ENCODE results near the gene PCYT1A. TPM values are rescaled to one million over a fixed set of nuclear protein-coding genes. Genes with fewer than 3 reads are reported as not detected.

The PCYT1A gene
- total and polyA plus RNA-seq, 2 donors (not counting 3 experiments of a cell fraction or from before 2014, with no cell fraction given), result 50.3 to 65.5 TPM

DNA sequence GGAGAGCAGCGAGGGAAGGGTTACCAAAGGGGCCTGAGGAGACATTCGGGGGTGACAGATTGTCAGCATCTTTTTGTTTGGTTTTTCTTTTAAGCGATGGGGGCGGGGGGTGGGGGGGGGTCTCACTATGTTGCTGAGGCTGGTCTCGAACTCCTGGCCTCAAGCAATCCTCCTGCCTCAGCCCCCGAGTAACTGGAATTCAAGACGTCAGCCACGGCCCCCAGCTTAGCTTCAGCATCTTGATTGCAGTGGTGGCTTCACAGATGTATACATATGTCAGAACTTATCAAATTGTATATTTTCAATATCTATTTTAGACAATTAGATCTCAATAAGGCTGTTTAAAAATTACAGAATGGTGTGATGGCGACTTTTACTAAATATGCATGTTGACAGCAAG, 107.2 kb downstream of the PCYT1A start:
- intact Hi-C loops (cut with micrococcal nuclease), result no loop called here
- no peak for FAIRE-seq
- Histone ChIP-seq H3K4me1 (ENCODE audit: control insufficient read depth, extremely low read depth, insufficient read depth, low read length) (peaks cover 3% of the 10 kb centered on the region), H3K4me2 (ENCODE audit: insufficient read depth, low read length) (no peak overlapping the region), H3K9ac (replicated peaks; ENCODE audit: extremely low read depth, insufficient read depth, low read length) (no peak overlapping the region), H3K9me3 (replicated peaks; ENCODE audit: control insufficient read depth, insufficient read depth, low read length) (no peaks in the 10 kb centered on the region), H3K79me2 (ENCODE audit: control insufficient read depth, insufficient read depth, low read length) (no peaks in the 10 kb centered on the region), H3K27me3 (ENCODE audit: control insufficient read depth in 2 of 2, insufficient read depth in 2 of 2, low read length in 2 of 2) (no peaks in the 10 kb centered on the region), H4K20me1 (replicated peaks; ENCODE audit: control insufficient read depth, extremely low read depth, insufficient read depth, low read length) (no peaks in the 10 kb centered on the region), H3K4me3 (replicated peaks in 1 of 3; ENCODE audit: insufficient read depth in 1 of 3, low read depth in 1 of 3, low read length in 3 of 3) (no peak overlapping the region), H3K27ac (ENCODE audit: insufficient read depth, low read depth, low read length) (no peak overlapping the region), H2AFZ (ENCODE audit: low read depth, low read length) (no peak overlapping the region), H3K9me1 (replicated peaks; ENCODE audit: control insufficient read depth, extremely low read depth, insufficient read depth, low read length) (no peaks in the 10 kb centered on the region), H3K36me3 (ENCODE audit: control insufficient read depth in 2 of 2, extremely low read depth in 1 of 2, insufficient read depth in 2 of 2, low read length in 2 of 2) (no peaks in the 10 kb centered on the region)
- CTCF ChIA-PET, result interaction anchor here (1.6 kb wide), 1 partner anchor 16 kb away, joined by 4 read pairs; no protein-coding TSS in a partner anchor
- dilution Hi-C loops (cut with MboI; ENCODE audit: extremely low pct_ligation_motif_present, low sequenced_read_pairs), result no loop called here
- DNase-seq (ENCODE audit: low read depth, low spot score), result no peak
- BruUV-seq (replicated peaks), result no TSS peak
- POLR2A ChIA-PET, result no interaction called here
- TF ChIP-seq GATA2 (IDR thresholded peaks at IDR 0.05; ENCODE audit: insufficient read depth, insufficient read length, low read depth, low read length) (no peak), EZH2 (IDR thresholded peaks at IDR 0.05; ENCODE audit: borderline replicate concordance, low read depth, low read length, severe bottlenecking) (no peak), POLR2AphosphoS5 (IDR thresholded peaks at IDR 0.05; ENCODE audit: insufficient read depth, low read depth, low read length) (no peak), JUN (IDR thresholded peaks at IDR 0.05; ENCODE audit: borderline replicate concordance, insufficient read depth, insufficient read length, low read depth) (no peak), MYC (IDR thresholded peaks at IDR 0.05; ENCODE audit: low read depth, low read length) (no peak), POLR2A (IDR thresholded peaks at IDR 0.05; ENCODE audit: low read depth, low read length) (no peak), FOS (IDR thresholded peaks at IDR 0.05; ENCODE audit: borderline replicate concordance, insufficient read depth, low read length) (no peak)
- TF ChIP-seq, protein P1, sequence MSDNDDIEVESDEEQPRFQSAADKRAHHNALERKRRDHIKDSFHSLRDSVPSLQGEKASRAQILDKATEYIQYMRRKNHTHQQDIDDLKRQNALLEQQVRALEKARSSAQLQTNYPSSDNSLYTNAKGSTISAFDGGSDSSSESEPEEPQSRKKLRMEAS (IDR thresholded peaks at IDR 0.05; ENCODE audit: insufficient read depth, insufficient read length), result no peak
- TF ChIP-seq, protein P2, sequence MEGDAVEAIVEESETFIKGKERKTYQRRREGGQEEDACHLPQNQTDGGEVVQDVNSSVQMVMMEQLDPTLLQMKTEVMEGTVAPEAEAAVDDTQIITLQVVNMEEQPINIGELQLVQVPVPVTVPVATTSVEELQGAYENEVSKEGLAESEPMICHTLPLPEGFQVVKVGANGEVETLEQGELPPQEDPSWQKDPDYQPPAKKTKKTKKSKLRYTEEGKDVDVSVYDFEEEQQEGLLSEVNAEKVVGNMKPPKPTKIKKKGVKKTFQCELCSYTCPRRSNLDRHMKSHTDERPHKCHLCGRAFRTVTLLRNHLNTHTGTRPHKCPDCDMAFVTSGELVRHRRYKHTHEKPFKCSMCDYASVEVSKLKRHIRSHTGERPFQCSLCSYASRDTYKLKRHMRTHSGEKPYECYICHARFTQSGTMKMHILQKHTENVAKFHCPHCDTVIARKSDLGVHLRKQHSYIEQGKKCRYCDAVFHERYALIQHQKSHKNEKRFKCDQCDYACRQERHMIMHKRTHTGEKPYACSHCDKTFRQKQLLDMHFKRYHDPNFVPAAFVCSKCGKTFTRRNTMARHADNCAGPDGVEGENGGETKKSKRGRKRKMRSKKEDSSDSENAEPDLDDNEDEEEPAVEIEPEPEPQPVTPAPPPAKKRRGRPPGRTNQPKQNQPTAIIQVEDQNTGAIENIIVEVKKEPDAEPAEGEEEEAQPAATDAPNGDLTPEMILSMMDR (IDR thresholded peaks at IDR 0.05; ENCODE audit: extremely low read depth in 1 of 2, insufficient read depth in 1 of 2, low read depth in 1 of 2, low read length in 2 of 2), result no peak

Small RNA genes within 50 kb of the gene (small RNA-seq; reads per million reads assigned to genes)
- not detected for gene AC069257.2 (ENCODE audit: insufficient read depth, insufficient read length, low read depth, low replicate concordance)
- not detected for gene RF00019 (ENCODE audit: insufficient read depth, insufficient read length, low read depth, low replicate concordance)

Other genes with a start within 250 kb of the PCYT1A start
- gene TFRC, start 205.6 kb downstream of the PCYT1A start, total RNA-seq, result 58.4 and 69.6 TPM in 2 replicates
- 11.4 and 14.1 TPM in 2 replicates for gene TFRC, start 205.6 kb downstream of the PCYT1A start, polyA plus RNA-seq
- gene ZDHHC19, start 76.3 kb downstream of the PCYT1A start, total RNA-seq, result not detected in 2 replicates
- not detected in 2 replicates for gene ZDHHC19, start 76.3 kb downstream of the PCYT1A start, polyA plus RNA-seq
- not detected in 2 replicates for gene SLC51A, start 71.2 kb downstream of the PCYT1A start, total RNA-seq
- not detected in 2 replicates for gene SLC51A, start 71.2 kb downstream of the PCYT1A start, polyA plus RNA-seq
- 13.9 and 14.4 TPM in 2 replicates for gene DYNLT2B, start 30.5 kb upstream of the PCYT1A start, total RNA-seq
- 9.2 and 11.2 TPM in 2 replicates for gene DYNLT2B, start 30.5 kb upstream of the PCYT1A start, polyA plus RNA-seq
- gene TM4SF19, start 50.7 kb upstream of the PCYT1A start, total RNA-seq, result not detected in 2 replicates
- gene TM4SF19, start 50.7 kb upstream of the PCYT1A start, polyA plus RNA-seq, result not detected in 2 replicates
- 55.1 and 57.0 TPM in 2 replicates for gene UBXN7, start 144.7 kb upstream of the PCYT1A start, total RNA-seq
- 8.2 and 9.9 TPM in 2 replicates for gene UBXN7, start 144.7 kb upstream of the PCYT1A start, polyA plus RNA-seq
- gene RNF168, start 216.0 kb upstream of the PCYT1A start, total RNA-seq, result 32.9 and 34.9 TPM in 2 replicates
- 2.7 and 4.0 TPM in 2 replicates for gene RNF168, start 216.0 kb upstream of the PCYT1A start, polyA plus RNA-seq
- not detected in 2 replicates for gene SMCO1, start 227.6 kb upstream of the PCYT1A start, total RNA-seq
- not detected in 2 replicates for gene SMCO1, start 227.6 kb upstream of the PCYT1A start, polyA plus RNA-seq